Loucy (cell line): ENCODE data around the gene FMN2.

Source experiments
- H2AFZ ChIP-seq: fragments of 200-600 bp; sonication (generic); 2 replicates; pipeline ENCODE4 v1.6.0; 2016; ENCODE audit warnings: antibody characterized with exemption, mild to moderate bottlenecking, low read length, moderate library complexity
- H3F3A ChIP-seq: fragments of 200-600 bp; 2 replicates; pipeline ENCODE4 v1.6.0; 2016; ENCODE audit warnings: antibody characterized with exemption, low read depth, mild to moderate bottlenecking
- H3K27me3 ChIP-seq: fragments of 200-600 bp; sonication (generic); 2 replicates; pipeline ENCODE4 v1.6.1; 2014; ENCODE audit warnings: low read length, mild to moderate bottlenecking; ENCODE audit not compliant: insufficient read depth, poor library complexity, severe bottlenecking
- H3K36me3 ChIP-seq: fragments of 200-600 bp; sonication (generic); 2 replicates; pipeline ENCODE4 v1.6.1; 2016; ENCODE audit warnings: low read length; ENCODE audit not compliant: insufficient read depth
- H3K4me1 ChIP-seq: fragments of 200-600 bp; sonication (generic); 2 replicates; pipeline ENCODE4 v1.5.1; 2014; ENCODE audit warnings: low read length, mild to moderate bottlenecking; ENCODE audit not compliant: insufficient read depth, poor library complexity, severe bottlenecking
- H3K4me2 ChIP-seq: fragments of 200-600 bp; sonication (generic); 2 replicates; pipeline ENCODE4 v1.6.0; 2014; ENCODE audit warnings: antibody characterized with exemption, low read length, low read depth, mild to moderate bottlenecking; ENCODE audit not compliant: poor library complexity, severe bottlenecking
- H3K4me3 ChIP-seq: fragments of 200-600 bp; sonication (generic); 2 replicates; pipeline ENCODE4 v1.5.1; 2014; ENCODE audit warnings: low read length, mild to moderate bottlenecking, mixed read lengths; ENCODE audit not compliant: poor library complexity, severe bottlenecking
- H3K79me2 ChIP-seq: fragments of 200-600 bp; sonication (generic); 2 replicates; pipeline ENCODE4 v1.6.1; 2014; ENCODE audit warnings: low read length; ENCODE audit not compliant: insufficient read depth
- H3K9ac ChIP-seq: fragments of 200-600 bp; sonication (generic); 2 replicates; pipeline ENCODE4 v1.6.0; 2014; ENCODE audit warnings: mild to moderate bottlenecking, low read depth, low read length, moderate library complexity; ENCODE audit not compliant: poor library complexity, severe bottlenecking
- H3K9me2 ChIP-seq: fragments of 200-600 bp; sonication (generic); replicated peaks from 2 replicates; pipeline ENCODE4 v1.6.1; 2016; ENCODE audit warnings: low read depth, low read length, mixed read lengths
- H3K9me3 ChIP-seq: fragments of 200-600 bp; sonication (generic); 2 replicates; pipeline ENCODE4 v1.6.1; 2014; ENCODE audit warnings: mild to moderate bottlenecking, antibody characterized with exemption, low read length, low read depth; ENCODE audit not compliant: insufficient read depth
- H4K20me1 ChIP-seq: fragments of 200-600 bp; sonication (generic); 2 replicates; pipeline ENCODE4 v1.6.0; 2014; ENCODE audit warnings: antibody characterized with exemption, low read length, mild to moderate bottlenecking; ENCODE audit not compliant: insufficient read depth, poor library complexity, severe bottlenecking
- EZH2phosphoT487 ChIP-seq: fragments of 200-600 bp; IDR thresholded peaks from 2 replicates; pipeline ENCODE4 v1.6.1; 2018; ENCODE audit warnings: antibody characterized with exemption, mild to moderate bottlenecking, moderate library complexity, borderline replicate concordance
- TF ChIP-seq, protein P1 (sequence below): fragments of 200-600 bp; sonication (generic); conservative IDR thresholded peaks from 2 replicates; pipeline ENCODE4 v1.5.1; 2014; ENCODE audit warnings: mild to moderate bottlenecking, antibody characterized with exemption, low read length

Gene FMN2

DNA sequence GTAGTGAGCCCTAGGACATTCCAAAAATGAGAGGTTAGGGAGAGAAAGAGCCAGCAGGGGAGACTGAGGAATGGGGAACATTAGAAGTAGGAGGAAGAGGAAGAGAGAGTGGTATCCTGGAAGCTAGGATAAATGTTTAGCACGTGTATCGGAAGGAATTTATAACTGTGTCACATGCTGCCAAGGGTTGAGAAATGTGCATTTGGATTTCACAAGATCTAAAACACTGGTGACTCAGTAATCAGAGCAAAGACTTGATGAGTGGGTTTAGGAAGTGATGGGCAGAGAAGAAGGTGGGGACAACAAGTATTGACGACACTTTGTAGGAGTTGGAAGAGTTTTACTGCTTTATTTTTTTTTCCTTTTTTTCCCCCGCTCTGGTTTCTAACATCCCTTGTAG, 193.9 kb downstream of the FMN2 start:
- Histone ChIP-seq H3K79me2 (no peaks in the 10 kb centered on the region), H3F3A (no peaks in the 10 kb centered on the region)
- no peak for TF ChIP-seq EZH2phosphoT487
- TF ChIP-seq, protein P1, sequence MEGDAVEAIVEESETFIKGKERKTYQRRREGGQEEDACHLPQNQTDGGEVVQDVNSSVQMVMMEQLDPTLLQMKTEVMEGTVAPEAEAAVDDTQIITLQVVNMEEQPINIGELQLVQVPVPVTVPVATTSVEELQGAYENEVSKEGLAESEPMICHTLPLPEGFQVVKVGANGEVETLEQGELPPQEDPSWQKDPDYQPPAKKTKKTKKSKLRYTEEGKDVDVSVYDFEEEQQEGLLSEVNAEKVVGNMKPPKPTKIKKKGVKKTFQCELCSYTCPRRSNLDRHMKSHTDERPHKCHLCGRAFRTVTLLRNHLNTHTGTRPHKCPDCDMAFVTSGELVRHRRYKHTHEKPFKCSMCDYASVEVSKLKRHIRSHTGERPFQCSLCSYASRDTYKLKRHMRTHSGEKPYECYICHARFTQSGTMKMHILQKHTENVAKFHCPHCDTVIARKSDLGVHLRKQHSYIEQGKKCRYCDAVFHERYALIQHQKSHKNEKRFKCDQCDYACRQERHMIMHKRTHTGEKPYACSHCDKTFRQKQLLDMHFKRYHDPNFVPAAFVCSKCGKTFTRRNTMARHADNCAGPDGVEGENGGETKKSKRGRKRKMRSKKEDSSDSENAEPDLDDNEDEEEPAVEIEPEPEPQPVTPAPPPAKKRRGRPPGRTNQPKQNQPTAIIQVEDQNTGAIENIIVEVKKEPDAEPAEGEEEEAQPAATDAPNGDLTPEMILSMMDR = no peak

DNA sequence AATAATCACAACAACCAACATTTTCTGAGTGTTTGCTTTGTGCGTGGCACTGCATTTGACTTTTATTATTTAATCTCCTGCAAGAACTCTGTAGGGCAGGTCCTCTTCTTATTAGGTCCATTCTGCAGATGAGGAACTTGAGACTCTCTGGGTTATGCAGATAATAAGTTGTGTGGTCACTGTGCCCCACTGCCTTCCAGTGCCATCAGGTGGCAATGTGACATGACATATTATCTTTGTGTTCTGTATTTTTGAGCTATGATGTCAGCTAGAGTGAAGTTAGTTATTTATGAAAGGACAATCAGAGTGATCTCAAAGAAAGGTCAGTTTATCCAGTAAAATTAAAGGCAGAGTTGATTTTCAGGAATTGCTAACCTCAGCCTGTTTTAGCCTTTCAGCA, 196.0 kb downstream of the FMN2 start:
- Histone ChIP-seq H3K9ac (no peak overlapping the region), H3F3A (no peaks in the 10 kb centered on the region), H4K20me1 (no peaks in the 10 kb centered on the region), H3K4me2 (no peak overlapping the region), H3K4me1 (no peaks in the 10 kb centered on the region), H3K79me2 (no peaks in the 10 kb centered on the region), H2AFZ (no peak overlapping the region), H3K9me2 (no peaks in the 10 kb centered on the region; the same call in 1 of the 2 replicates), H3K36me3 (no peaks in the 10 kb centered on the region), H3K4me3 (no peak overlapping the region), H3K9me3 (no peaks in the 10 kb centered on the region), H3K27me3 (no peaks in the 10 kb centered on the region)
- TF ChIP-seq EZH2phosphoT487 = no peak
- TF ChIP-seq, protein P1 = no peak

More for the DNA sequence above, 193.9 kb downstream of the FMN2 start:
- no peaks in the 10 kb centered on the region for H3K27me3 ChIP-seq
- no peaks in the 10 kb centered on the region for H3K36me3 ChIP-seq
- H3K4me1 ChIP-seq = no peaks in the 10 kb centered on the region
- no peaks in the 10 kb centered on the region for H3K9me3 ChIP-seq
- no peaks in the 10 kb centered on the region; the same call in 1 of the 2 replicates for H3K9me2 ChIP-seq
- no peak overlapping the region for H3K4me3 ChIP-seq
- H2AFZ ChIP-seq = no peak overlapping the region
- no peaks in the 10 kb centered on the region for H4K20me1 ChIP-seq
- H3K9ac ChIP-seq = no peak overlapping the region
- H3K4me2 ChIP-seq = no peak overlapping the region

DNA sequence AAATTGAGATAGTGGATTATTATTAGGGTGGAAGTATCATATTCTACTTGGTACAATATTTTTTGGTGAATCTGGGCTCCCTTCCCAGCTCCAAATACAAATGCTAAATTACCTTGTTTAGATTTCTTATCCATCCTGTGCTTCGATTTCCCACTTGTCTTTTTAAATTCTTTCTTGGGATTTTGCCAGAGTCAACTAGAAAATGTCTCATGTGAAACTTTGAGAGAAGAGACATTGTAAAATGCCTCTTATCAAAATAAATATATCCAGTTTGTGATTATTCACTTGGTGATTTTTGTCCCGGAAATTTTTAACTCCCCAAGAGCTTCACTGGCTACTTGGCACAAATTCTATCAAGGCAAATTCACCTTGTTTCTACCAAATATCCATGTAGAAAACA, 202.0 kb downstream of the FMN2 start:
- TF ChIP-seq, protein P1 = no peak
- TF ChIP-seq EZH2phosphoT487 = no peak

More for the DNA sequence above, 202.0 kb downstream of the FMN2 start:
- Histone ChIP-seq H4K20me1 (no peaks in the 10 kb centered on the region), H3K4me1 (no peaks in the 10 kb centered on the region), H3K4me2 (no peak overlapping the region), H3K9me2 (no peaks in the 10 kb centered on the region), H3F3A (no peaks in the 10 kb centered on the region), H3K27me3 (no peaks in the 10 kb centered on the region), H3K79me2 (no peaks in the 10 kb centered on the region), H3K36me3 (no peaks in the 10 kb centered on the region), H3K9me3 (no peaks in the 10 kb centered on the region), H3K9ac (no peak overlapping the region), H3K4me3 (no peak overlapping the region), H2AFZ (no peak overlapping the region)
